H1 (cell line): Measurements from ENCODE around the gene ARSK.
"Not testable (repeated sequence)": the region's sequence is repeated elsewhere in the genome, so short reads cannot be mapped to it uniquely, and the experiment has no call there.

Source experiments
- CEBPB ChIP-seq: IDR thresholded peaks from 2 replicates; pipeline ENCODE4 v1.6.1; 2012; ENCODE audit warnings: low read depth, low read length
- EP300 ChIP-seq, 2 experiments: IDR thresholded peaks; 1 replicate in 1 of 2; 2 replicates in 1 of 2; pipeline ENCODE4 v1.6.1; 2011 to 2012; ENCODE audit warnings: low read depth in 2 of 2, low read length in 2 of 2, mild to moderate bottlenecking in 2 of 2, borderline replicate concordance in 1 of 2, inconsistent platforms in 1 of 2, moderate library complexity in 1 of 2
- HDAC2 ChIP-seq, 2 experiments: fragments of 300-600 bp in 1 of 2; sonication (generic) in 1 of 2; IDR thresholded peaks; 2 replicates each; pipeline ENCODE4 v1.6.1; 2011 to 2012; ENCODE audit warnings: low read depth in 2 of 2, low read length in 2 of 2, mild to moderate bottlenecking in 2 of 2, moderate library complexity in 2 of 2, borderline replicate concordance in 1 of 2, inconsistent platforms in 1 of 2
- KDM5A ChIP-seq: fragments of 200-600 bp; IDR thresholded peaks from 2 replicates; pipeline ENCODE4 v1.7.1; 2012; ENCODE audit warnings: mild to moderate bottlenecking, low read length, inconsistent platforms, mixed read lengths
- POLR2AphosphoS5 ChIP-seq: IDR thresholded peaks from 2 replicates; pipeline ENCODE4 v1.6.1; 2011; ENCODE audit warnings: low read depth, low read length
- TAF1 ChIP-seq: IDR thresholded peaks from 2 replicates; pipeline ENCODE4 v1.6.1; 2011; ENCODE audit warnings: mild to moderate bottlenecking, low read depth, low read length
- TCF12 ChIP-seq: IDR thresholded peaks from 2 replicates; pipeline ENCODE4 v1.6.1; 2011; ENCODE audit warnings: low read depth, mild to moderate bottlenecking, low read length
- TF ChIP-seq, protein P1 (sequence below), 3 experiments: IDR thresholded peaks; 1 replicate in 2 of 3; 2 replicates in 1 of 3; pipeline versions ENCODE4 v1.5.1 to v1.6.1; 2011; ENCODE audit warnings: low read length in 3 of 3, mild to moderate bottlenecking in 3 of 3, inconsistent platforms in 2 of 3, low read depth in 1 of 3, moderate library complexity in 1 of 3; ENCODE audit not compliant: insufficient read depth in 1 of 3; ENCODE audit errors: control extremely low read depth in 1 of 3
- TF ChIP-seq, protein P2 (sequence below): IDR thresholded peaks from 2 replicates; pipeline ENCODE4 v1.6.1; 2012; ENCODE audit warnings: low read length, inconsistent platforms
- TF ChIP-seq, protein P3 (sequence below): IDR thresholded peaks from 2 replicates; pipeline ENCODE4 v1.6.1; 2012; ENCODE audit warnings: inconsistent platforms

DNA sequence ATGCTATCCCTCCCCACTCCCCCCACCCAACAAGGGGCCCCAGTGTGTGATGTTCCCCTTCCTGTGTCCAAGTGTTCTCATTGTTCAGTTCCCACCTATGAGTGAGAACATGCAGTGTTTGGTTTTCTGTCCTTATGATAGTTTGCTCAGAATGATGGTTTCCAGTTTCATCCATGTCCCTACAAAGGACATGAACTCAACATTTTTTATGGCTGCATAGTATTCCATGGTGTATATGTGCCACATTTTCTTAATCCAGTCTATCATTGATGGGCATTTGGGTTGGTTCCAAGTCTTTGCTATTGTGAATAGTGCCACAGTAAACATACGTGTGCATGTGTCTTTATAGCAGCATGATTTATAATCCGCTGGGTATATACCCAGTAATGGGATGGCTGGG is 78.0 kb downstream of the ARSK start:
- not testable (repeated sequence) for TF ChIP-seq CEBPB; POLR2AphosphoS5; KDM5A; EP300 (IDR thresholded peaks at IDR 0.05; ENCODE audit: borderline replicate concordance in 1 of 2, low read depth in 2 of 2, low read length in 2 of 2); TCF12; TAF1; HDAC2 (IDR thresholded peaks at IDR 0.05; ENCODE audit: borderline replicate concordance in 1 of 2, low read depth in 2 of 2, low read length in 2 of 2)
- TF ChIP-seq, protein P1, sequence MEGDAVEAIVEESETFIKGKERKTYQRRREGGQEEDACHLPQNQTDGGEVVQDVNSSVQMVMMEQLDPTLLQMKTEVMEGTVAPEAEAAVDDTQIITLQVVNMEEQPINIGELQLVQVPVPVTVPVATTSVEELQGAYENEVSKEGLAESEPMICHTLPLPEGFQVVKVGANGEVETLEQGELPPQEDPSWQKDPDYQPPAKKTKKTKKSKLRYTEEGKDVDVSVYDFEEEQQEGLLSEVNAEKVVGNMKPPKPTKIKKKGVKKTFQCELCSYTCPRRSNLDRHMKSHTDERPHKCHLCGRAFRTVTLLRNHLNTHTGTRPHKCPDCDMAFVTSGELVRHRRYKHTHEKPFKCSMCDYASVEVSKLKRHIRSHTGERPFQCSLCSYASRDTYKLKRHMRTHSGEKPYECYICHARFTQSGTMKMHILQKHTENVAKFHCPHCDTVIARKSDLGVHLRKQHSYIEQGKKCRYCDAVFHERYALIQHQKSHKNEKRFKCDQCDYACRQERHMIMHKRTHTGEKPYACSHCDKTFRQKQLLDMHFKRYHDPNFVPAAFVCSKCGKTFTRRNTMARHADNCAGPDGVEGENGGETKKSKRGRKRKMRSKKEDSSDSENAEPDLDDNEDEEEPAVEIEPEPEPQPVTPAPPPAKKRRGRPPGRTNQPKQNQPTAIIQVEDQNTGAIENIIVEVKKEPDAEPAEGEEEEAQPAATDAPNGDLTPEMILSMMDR (IDR thresholded peaks at IDR 0.05; ENCODE audit: control extremely low read depth in 1 of 3, insufficient read depth in 1 of 3, low read depth in 1 of 3, low read length in 3 of 3), result not testable (repeated sequence)
- TF ChIP-seq, protein P2, sequence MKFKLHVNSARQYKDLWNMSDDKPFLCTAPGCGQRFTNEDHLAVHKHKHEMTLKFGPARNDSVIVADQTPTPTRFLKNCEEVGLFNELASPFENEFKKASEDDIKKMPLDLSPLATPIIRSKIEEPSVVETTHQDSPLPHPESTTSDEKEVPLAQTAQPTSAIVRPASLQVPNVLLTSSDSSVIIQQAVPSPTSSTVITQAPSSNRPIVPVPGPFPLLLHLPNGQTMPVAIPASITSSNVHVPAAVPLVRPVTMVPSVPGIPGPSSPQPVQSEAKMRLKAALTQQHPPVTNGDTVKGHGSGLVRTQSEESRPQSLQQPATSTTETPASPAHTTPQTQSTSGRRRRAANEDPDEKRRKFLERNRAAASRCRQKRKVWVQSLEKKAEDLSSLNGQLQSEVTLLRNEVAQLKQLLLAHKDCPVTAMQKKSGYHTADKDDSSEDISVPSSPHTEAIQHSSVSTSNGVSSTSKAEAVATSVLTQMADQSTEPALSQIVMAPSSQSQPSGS, result not testable (repeated sequence)
- TF ChIP-seq, protein P3, sequence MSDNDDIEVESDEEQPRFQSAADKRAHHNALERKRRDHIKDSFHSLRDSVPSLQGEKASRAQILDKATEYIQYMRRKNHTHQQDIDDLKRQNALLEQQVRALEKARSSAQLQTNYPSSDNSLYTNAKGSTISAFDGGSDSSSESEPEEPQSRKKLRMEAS, result not testable (repeated sequence)
